Stimulated activated CD8-positive, alpha-beta memory T cell treated with anti-CD3 and anti-CD28 coated beads, Interleukin-7, amount 100 ng/mL, for 1 hour (primary cell): ENCODE data around the gene NUPR2.
"Not testable (repeated sequence)": the region's sequence is repeated elsewhere in the genome, so short reads cannot be mapped to it uniquely, and the experiment has no call there.

Experiments
- DNase-seq, 2 donors: peaks; one replicate each; pipeline ENCODE4 v3.0.0-alpha.2; 2020; ENCODE audit warnings: low read depth in 2 of 2

Gene NUPR2, protein sequence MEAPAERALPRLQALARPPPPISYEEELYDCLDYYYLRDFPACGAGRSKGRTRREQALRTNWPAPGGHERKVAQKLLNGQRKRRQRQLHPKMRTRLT

DNA sequence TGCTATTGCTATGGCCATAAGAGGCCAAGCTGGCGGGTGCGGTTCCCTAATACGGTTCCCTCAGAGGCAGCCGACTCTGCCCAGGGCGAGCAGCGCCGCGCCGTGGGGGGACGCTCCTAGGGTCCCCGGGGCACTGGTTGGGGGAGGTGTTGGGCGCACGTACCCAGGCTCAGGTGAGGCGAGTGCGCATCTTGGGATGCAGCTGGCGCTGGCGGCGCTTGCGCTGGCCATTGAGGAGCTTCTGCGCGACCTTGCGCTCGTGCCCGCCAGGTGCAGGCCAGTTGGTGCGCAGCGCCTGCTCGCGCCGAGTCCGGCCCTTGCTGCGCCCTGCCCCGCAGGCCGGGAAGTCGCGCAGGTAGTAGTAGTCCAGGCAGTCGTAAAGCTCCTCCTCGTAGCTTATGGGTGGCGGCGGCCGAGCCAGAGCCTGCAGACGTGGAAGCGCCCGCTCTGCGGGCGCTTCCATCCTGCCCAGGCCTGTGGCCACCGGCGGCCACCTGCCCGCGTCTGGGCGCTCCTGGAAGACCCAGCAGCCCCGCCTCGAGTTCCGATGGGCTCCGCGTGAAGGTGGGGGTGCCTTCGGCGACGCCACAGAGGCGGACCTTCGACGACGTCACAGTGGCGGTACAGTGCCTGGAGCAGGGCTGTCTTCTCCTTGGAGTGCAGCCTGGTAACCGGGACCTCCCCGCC is at the start of gene NUPR2:
Gene NUPR2, minus strand, starts transcription at position 566 of the 687 bp plus-strand sequence. Its CDS starts 103 bp downstream, at position 463.
- DNase-seq = no peak

DNA sequence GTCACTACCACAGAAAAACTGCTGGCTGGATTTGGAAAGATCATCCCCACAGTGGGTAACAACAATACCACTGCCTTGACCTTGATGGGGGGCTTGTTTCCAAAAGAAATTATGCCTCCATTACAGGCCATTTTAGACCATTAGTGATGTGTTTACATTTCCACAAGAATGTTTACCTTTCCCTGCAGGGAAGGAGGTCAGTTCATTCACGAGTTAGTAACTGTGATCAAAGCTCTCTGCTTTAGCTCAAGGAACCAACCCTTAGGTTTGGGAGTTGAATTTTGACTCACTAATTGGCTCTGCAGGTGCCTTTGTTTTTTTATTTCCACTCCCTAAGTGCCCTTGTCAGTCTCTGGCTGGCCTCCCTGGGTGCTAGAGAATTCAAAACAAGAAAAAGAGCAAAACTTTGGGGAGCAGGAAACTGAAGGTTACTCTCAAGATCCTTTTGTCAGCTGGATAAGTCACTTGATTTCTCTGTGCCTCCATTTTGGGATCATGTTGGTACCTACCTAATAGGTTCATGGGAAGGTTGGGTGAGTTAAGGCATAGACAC is 41.1 kb upstream of the NUPR2 start:
- DNase-seq = no peak

DNA sequence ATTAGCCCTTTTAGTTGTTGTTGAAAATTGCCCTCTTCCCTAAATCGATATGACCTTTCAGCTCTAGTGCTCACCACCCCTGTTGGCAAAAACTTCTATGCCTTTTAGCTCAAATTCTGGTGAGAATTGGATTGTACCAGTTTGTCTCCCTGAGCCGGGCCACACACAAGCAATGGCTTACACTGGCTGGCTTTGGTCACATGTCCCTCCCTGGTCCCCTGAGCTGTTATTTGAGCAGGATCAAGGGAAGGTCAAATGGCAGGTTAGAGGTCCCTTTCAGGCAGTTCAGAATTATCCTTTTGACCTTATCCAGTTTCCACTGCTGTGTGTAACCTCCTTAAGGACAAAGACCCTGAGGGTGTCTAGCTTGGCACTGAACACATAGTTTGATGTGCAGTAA is 14.8 kb upstream of the NUPR2 start:
- DNase-seq = not testable (repeated sequence)

DNA sequence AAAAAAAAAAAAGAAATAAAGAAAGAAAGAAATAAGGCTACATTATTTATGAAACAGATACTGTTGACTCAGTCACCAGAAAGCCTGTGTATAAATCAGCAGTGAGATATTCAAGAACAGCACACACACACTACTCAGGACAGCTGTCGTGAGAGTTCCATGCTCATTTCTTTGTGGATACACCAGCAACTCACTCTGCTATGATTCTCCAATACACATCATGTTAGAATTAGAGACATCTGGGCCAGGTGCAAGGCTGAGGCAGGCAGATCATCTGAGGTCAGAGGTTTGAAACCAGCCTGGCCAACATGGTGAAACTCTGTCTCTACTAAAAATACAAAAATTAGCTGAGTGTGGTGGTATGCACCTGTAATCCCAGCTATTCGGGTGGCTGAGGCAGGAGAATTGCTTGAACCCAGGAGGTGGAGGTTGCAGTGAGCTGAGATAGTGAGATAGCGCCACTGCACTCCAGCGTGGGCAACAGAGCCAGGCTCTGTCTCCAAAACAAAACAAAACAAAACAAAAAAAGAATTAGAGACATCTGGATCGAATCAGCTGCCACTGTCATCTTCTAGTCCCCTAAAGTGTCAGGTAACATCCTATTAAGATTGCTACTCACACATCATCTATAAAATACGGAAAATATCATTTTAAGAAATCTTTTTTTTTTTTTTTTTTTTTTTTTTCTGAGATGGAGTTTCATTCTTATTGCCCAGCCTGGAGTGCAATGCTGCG is 11.2 kb upstream of the NUPR2 start:
- DNase-seq = no peak

DNA sequence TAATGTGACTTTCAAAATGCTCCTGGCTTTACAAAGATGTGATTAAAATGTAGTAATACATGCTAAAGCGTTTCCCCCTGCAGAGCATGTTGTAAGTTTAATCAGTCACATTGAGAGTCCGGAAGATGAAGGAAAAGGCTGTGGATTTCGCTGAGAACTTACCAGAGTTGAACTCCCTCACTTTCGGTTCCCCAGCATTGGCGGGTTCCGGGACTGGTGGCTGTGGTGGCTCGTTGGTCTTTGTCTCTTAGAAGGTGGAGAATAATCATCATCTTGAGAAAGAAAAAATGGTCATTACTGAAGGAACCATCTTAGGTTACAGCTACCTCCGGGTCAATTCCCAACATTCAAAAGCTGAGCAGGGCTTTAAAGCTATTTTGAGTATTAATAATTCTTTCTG is 9.6 kb upstream of the NUPR2 start:
- DNase-seq = no peak

DNA sequence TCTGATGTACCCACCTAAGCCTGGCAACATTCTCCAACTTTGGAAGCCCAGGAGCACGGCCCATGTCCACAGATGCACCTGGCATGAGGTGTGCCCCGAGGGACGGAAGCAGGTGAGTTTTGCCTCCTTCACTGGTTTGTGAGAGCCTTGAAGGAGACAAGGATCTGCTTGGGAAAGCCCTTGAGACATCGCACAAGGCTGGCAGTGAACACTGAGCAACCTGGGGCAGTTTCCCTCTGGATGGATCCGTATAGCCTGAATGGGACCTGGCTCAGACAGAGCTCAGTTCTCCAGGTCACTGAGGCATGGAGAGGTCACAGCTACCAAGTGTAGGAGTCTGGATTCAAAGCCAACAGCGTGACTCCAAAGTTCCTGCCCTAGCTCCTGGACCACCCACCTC is 8.8 kb upstream of the NUPR2 start:
- no peak for DNase-seq

DNA sequence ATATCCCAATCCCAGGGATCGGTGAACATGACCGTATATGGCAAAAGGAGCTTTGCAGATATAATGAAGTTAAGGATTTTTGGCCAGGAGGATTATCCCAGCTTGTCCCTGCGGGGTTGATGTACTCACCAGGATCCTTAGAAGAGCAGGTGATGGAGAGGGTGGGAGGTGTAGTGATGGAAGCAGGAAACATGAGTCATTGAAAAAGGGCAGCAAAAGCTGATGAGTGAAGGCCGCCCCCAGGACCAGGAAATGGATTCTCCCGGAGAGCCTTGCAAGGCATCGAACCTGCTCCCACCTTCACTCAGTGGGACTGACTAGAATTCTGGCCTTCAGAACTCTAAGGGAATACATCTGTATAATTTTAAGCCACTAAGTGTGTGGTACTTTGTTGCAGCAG is 5.2 kb upstream of the NUPR2 start:
- no peak for DNase-seq

DNA sequence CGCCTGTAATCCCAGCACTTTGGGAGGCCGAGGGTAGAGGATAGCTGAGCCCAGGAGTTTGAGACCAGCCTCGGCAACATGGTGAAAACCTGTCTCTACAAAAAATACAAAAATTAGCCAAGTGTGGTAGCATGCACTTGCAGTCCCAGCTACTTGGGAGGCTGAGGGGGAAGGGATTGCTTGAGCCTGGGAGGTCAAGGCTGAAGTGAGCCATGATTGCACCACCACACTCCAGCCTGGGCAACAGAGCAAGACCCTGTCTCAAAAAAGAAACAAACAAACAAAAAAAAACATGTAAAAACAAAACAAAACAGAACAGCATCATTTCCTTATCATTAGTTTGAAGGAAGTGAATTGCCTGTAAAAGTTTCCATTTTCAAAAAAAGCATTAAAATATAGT is 4.0 kb downstream of the NUPR2 start:
- not testable (repeated sequence) for DNase-seq

DNA sequence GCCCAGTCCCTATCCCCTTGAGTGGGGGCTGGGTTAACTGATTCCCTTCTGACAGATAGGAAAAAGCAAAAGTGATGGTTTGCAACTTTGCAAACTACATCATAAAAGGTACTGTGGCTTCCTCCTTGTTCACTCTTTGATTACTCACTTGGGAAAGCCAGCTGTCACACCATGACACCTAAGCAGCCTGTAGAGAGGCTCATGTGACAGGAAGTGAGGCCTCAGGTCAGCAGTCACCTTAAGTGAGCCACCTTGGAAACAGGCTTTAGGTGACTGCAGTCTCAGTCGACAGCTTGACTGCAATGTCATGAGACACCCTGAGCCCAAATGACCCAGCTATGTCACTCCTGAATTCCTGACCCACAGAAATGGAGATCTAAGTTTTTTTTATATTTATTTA is 5.6 kb downstream of the NUPR2 start:
- no peak for DNase-seq

DNA sequence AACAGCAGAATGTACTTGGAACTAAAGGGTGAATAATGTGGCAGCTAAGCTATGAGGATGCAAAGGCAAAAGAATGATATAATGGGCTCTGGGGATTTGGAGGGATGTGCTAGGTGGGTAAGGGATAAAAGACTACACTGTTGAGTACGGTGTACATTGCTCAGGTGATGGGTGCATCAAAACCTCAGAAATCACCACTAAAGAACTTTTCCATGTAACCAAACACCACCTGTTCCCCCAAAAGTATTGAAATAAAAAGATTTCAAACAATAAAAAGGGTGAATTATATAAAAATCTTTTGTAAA is 8.3 kb downstream of the NUPR2 start:
- DNase-seq = no peak

DNA sequence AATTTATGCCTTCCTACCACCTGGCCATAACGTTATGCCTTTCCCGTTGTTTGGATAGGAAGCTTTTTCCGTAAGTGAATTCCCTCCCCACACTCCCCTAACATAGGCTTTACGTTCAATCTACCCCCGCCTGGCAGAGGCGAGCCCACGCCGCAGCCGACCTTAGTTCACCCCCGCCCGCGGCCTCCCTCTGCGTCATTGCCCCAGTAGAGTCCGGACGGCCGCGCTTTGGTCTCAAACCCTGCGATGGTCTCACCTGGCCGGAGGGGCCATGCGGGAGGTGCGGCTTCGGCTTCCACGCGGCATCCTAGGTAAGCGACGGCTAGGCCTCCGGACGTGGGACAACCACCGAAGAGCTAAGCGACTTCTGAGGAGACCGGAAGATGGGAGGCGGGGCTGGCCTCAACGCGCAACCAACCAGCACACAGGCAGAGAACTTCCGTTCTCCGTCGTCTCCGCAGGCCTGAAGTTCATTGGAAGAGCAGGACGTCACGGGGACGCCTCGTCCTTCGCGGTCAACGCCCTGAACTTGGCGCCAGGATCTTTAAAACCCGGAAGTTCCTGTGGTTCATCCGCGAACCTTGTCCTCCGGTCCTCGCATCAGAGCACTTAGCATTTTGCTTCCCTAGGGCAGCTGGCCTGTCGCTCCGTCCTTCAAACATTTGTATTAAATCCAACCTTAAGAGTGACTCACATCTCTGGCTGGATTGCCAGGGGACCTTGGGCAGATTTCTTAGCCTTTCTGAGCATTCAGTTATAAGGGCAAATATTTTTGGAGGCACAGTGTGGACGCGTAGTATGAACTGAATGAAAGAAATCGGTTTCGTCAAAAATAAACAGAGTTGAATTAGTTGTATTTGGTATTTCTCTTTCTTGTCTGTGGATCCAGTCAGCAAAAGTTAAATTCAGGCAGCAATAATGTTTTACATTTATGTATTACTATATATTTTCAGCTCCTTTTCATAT is 9.8 kb downstream of the NUPR2 start, which contains the start of gene CHCHD2:
Gene CHCHD2, minus strand, starts transcription at position 369 of the 966 bp plus-strand sequence. Its CDS starts 63 bp downstream, at position 306.
- DNase-seq = peak; percentile 78 to 81

DNA sequence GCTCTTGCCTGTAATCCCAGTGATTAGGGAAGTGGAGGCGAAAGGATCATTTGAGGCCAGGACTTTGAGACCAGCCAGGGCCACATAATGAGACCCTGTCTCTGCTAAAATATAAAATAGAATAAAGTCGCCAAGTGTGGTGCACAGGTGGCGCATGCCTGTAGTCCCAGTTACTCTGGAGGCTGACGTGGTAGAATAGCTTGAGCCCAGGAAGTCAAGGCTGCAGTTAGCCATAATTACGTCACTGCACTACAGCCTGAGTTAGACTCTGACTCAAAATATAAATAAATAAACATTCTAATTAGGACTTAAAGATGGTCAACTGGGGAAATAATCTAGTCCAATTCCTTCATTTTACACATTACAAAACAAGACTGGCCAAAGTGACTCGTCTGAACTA is 10.7 kb downstream of the NUPR2 start:
- no peak for DNase-seq

DNA sequence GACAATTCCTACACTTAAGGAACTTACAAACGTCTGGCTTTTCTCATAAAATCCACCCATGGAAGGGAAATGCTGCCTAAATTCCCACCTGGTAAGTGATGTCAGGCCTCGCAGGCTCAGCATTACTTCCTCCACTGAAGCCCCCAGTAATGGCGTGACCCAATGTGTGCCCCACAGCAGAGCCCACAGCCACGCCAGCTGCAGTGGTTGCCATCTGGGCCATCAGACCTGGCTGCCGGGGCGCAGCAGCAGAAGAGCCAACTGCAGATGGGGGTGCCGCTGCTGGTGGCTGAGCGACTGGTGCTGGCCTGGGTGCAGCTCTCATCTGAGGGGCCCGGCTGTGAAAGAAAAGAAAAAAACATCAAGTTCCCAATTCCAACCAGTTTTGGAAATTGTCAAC is 12.1 kb downstream of the NUPR2 start:
- DNase-seq = not testable (repeated sequence)

DNA sequence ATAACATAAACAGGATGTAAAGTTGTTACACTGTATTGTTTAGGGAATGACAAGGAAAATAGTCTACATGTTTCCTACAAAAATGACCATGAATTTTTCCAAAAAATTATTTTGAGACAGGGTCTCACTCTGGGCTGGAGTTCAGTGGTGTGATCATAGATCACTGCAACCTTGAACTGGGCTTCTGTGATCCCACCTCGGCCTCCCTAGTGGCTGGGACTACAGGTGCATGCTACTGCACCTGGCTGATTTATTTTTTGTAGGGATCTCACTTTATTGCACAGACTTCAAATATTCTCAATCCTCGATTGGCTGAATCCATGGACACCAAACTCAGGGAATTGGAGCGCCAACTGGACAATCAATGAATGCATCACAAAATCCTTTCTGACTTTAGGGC is 16.6 kb downstream of the NUPR2 start:
- no peak for DNase-seq

DNA sequence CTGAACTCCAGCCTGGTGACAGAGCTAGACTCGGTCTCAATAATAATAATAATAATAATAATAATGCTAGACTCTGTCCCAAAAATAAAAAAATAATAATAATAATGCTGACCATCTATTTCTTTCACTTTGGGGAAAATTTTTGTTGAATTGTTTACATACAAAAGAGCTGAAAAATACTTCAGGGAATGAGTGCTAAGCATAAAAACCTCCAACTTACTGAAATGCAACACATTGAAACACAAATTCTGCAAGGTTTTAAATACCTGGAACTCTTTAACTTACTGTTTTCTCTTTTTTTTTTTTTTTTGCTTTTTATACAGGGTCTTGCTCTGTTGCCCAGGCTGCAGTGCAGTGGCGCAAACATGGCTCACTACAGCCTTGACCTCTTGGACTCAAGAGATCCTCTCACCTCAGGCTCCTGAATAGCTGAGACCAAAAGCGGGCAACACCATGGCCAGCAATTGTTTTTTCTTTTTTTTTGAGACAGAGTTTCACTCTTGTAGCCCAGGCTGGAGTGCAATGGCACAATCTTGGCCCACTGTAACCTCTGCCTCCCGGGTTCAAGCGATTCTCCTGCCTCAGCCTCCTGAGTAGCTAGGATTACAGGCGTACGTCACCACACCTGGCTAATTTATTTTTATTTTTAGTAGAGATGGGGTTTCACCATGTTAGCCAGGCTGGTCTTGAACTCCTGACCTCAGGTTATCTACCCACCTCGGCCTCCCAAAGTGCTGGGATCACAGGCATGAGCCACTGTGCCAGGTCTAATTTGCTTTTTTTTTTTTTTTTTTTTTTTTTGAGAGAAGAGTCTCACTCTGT is 17.8 kb downstream of the NUPR2 start:
- DNase-seq = not testable (repeated sequence)

DNA sequence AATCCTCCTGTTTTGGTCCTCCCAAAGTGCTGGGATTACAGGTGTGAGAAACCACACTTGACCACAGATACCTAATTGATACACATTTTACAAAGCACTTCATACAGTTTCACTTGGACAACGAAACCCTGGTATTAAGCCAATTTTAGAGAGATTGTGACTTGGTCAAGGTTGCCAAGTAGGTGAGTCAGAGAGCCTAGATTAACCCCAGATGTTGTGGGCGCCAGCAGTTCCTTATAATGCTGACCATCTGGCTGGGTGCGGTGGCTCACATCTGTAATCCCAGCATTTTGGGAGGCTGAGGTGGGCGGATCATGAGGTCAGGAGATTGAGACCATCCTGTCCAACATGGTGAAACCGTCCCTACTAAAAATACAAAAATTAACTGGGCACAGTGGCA is 18.5 kb downstream of the NUPR2 start:
- DNase-seq = no peak

DNA sequence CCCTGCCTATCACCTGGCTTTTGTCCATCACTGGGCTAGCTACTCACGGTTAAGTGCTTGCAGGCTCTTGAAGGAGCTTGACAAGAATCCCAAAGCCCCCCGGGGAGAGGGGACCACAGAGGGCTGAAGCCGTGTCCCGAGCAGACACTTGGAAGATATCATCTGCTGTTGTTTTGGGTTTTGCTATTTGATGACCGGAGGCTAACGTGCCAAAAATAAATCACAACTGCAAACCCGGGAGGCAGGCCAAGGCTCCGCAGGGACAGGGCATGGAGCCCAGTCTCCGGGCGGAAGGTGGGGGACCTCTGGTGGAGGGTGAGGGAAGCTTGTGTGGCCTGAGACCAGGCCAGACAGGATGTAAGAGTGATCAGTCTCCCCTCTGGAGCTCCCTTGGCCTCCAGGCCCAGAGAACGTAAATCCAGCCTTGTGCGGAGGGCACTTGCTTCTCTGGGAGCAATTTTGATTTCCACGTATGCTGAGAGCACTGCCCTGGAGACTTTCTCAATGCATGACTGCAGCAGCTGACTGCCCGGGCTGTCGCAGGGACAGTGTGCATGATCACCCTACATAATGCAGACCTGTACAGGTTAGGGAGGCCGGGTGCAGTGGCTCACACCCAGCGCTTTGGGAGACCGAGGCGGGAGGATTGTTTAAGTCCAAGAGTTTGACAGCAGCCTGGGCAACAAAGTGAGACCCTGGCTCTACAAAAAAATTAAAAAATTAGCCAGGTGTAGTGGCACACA is 23.3 kb downstream of the NUPR2 start, which contains the start of gene PHKG1:
Gene PHKG1, minus strand, starts transcription at position 164 of the 743 bp plus-strand sequence. CDS start 4,011 bp downstream, outside the sequence.
- DNase-seq = no peak

DNA sequence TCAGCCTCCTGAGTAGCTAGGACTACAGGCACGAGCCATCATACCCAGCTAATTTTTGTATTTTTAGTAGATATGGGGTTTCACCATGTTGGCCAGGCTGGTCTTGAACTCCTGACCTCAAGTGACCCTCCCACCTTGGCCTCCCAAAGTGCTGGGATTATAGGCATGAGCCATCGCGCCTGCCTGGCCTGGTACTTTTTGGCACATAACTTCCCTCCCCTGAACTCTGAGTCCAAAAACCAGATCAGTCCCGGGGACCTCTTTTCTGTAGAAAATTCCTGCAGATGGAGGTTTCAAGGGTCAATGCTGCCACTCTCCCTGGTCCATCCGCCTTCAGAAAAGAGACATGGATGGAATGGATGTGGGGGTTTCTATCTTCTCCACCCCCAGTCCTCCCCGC is 23.8 kb downstream of the NUPR2 start:
- not testable (repeated sequence) for DNase-seq

DNA sequence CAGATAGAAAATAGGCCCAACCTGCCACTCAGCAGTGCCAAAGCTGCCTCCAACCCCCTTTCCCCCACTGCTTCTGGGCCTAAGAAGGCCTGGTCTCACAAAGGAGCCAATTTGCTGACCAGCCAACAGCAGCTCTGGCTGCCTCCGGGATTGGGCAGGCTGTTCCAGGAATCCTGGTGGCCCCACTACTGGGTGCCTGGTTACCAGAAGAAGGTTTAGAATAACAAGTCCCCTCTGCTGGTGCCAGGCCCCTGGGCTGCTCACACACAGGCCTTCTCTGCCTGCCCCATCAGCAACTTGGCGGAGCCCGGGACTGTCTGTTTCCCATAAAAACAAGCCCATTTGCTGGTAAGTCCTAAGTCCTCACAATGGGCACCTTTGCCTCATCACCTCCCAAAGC is 24.6 kb downstream of the NUPR2 start:
- no peak for DNase-seq

DNA sequence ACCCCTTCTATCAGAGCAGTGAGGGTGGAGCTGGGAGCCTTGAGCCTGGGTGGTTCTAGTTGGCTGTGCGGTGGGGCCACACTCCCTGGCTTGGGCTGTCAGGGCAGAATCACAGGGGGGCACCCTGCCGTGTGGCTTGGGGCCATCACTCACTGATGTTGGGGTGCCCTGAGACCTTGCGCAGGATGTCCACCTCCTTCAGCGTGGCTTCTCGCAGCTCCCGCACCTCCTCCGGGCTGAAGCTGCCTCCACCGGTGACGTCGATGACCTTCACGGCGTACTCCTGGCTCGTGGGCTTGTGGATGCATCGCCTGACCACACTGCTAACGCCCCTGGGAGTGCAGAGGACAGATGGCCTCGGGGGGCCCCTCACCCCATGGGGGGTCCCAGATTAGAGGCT is 28.8 kb downstream of the NUPR2 start:
- no peak for DNase-seq
